Retinal pigment epithelial cell (primary cell): ENCODE measurements around the gene TPR.

Experiments
- DNase-seq: peaks from one replicate; pipeline ENCODE4 v3.0.0-alpha.2; 2010; ENCODE audit warnings: low read depth
- H3K4me3 ChIP-seq: 2 replicates; pipeline ENCODE4 v1.5.1; 2011; ENCODE audit warnings: mild to moderate bottlenecking, low read length, control low read depth, moderate library complexity
- CTCF ChIP-seq: conservative IDR thresholded peaks from 2 replicates; pipeline ENCODE4 v1.5.1; 2011; ENCODE audit warnings: low read depth, low read length, control low read depth, inconsistent platforms

The TPR gene

DNA sequence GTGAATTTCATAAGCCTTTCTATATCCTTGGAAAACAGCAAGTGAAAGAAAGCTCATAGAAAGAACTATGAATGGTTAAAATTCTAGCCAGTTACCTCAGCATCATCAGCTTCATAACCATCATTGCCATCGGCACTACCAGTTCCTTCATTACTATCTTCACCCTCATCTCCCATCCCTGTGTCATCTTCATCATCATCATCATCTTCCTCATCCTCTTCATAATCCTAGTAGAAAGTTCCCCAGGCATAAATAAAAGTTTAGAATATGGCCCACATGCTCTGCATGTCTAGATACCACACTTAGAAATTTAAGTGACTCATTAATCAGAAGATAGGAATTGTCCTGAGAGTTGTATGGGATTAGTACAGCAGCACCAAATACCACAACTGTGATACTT is 49.0 kb downstream of the TPR start:
- no peak for TF ChIP-seq CTCF
- no peak overlapping the region for H3K4me3 ChIP-seq
- no peak for DNase-seq

DNA sequence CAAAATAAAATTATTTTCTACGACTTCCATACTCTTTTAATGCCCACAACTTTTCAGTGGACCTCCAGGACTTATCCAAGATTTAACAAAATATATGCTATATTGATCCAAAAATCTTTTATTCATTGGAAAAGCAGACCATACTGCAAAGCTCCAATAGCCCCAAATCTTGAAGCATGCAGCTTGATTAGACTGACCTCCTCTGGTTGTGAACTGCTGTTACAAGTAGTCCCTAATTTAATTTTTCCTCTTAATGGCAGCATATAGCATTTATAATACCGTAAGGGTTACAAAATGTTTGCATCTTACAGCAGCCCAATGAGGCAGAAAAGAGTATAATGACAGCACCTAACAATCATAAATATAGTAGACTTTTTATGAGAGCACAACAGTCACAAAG is 49.8 kb downstream of the TPR start:
- peak; percentile 51 for TF ChIP-seq CTCF
- H3K4me3 ChIP-seq: no peak overlapping the region
- DNase-seq: no peak

- no peak overlapping the region for H3K4me3 ChIP-seq
- no peak for TF ChIP-seq CTCF
- DNase-seq: no peak
Observed at GRCh38 chr1:186323865-186324264, 51.2 kb downstream of the TPR start.

- DNase-seq: no peak
- H3K4me3 ChIP-seq: no peak overlapping the region
- no peak for TF ChIP-seq CTCF
Observed at GRCh38 chr1:186315570-186315969, 59.5 kb downstream of the TPR start.

- TF ChIP-seq CTCF: no peak
- no peak overlapping the region for H3K4me3 ChIP-seq
- DNase-seq: no peak
Observed at GRCh38 chr1:186311375-186312051, 63.5 kb downstream of the TPR start.

DNA sequence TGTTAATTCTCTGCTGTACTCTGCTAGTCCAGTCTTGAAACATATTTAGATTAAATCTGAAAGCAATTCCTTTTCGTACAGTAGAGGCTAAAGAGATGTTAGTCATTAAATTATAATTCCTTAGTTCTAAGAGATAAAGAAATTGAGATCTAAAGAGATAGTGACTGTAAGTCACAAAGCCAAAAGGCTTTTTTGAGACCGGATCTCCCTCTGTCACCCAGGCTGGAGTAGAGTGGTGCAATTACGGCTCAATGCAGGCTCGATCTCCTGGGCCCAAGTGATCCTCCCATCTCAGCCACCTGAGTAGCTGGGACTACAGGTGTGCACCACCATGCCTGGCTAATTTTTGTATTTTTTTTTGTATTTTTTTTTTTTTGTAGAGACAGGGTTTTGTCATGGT is 64.7 kb downstream of the TPR start:
- no peak for TF ChIP-seq CTCF
- H3K4me3 ChIP-seq: no peak overlapping the region
- no peak for DNase-seq

GRCh38 chr1:186308264-186309060 is 66.6 kb downstream of the TPR start:
- DNase-seq: no peak
- no peak overlapping the region for H3K4me3 ChIP-seq

More at GRCh38 chr1:186308264-186309060, 66.6 kb downstream of the TPR start:
- TF ChIP-seq CTCF: no peak
